GM19043 (cell line): Measurements from ENCODE around the gene PSMB5.

ENCODE experiments used
- ATAC-seq: cut with Tn5 transposase; IDR thresholded peaks from one replicate; pipeline ENCODE4 v1.9.1; 2021; ENCODE audit warnings: low read depth; ENCODE audit not compliant: unreplicated experiment

PSMB5 gene

DNA sequence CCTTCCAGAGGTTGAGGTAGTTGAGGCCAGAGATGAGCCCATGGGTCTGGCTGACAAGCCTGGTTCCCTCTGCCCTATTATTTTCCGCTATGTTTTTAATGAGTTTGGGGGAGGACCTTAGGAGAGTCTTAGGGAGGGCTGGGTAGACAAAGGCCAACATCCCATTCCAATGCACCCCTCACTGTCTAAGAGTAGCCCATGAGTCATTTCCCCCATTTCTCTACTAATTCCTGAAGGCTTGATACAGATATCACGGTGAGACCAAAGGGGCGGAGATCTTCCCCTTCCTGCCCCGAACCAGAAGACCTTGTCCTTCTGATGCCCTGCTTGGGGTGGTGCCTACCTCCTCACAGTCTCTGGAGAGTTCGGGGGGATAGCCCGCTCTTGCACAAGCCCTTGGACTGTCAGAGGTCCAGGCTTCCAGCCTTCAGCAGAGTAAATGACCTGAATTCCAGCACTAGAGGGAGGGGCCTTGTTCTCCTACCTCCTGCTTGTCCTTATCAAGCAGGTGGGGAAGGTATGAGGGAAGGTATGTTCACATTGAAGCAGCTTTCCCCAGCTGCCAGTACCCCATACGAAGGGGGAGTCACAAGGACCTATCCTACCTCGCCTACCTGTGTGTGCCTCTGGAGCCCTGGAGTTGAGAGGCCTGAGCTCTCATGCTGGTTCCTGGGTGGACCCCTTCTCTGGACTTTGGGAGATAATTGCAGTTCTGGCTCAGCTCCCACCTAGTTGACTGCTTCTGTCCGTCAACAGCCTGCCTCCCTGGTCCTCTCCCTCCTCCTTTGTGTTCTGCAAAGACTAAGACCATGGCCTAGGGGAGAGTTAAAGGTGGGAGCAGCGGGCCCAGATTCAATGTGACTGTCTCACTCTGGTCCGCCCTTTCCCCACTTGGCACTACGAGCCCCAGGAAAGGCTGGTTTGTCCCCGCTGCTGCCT, 11.0 kb upstream of the PSMB5 start:
- ATAC-seq = no peak

DNA sequence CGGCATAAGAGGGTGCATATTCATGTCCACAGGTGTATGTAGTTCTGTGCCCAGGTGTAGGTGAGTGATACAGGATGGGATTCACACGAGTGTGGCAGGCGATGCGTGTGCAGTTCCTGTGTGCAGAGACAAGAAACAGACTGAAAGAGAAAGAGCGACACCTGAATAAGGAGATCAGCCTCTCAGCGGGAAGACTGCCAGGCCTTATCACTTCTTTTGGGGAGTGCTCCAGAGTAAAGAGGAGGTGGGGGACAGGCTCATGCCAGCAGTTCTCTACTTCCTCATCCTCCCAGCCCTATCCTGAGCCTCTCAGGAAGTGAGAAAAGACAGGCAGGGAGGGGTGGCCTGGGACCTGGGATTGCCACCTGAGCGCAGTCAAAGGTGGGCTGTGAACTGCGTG, 10.1 kb upstream of the PSMB5 start:
- ATAC-seq = no peak

DNA sequence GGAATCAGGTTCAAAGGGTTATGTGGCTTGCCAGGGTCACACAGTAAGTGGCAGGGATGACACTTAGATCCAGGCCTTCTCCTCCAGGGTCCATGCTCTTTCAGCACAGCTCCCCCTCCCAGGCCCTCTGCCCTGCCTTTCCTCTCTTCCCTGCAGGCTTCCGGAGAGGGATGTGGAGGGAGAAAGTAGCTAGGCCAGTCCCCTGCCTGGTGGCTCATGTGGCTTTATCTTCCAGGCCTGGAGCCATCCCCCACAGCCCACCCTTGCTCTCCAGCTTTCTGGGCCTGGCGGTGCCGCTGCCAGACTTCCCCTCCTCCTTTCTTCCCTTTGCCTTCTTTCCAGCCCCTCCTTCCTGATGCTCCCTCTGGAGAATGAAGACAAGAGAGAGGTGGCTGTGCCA, 9.1 kb upstream of the PSMB5 start:
- ATAC-seq = no peak

DNA sequence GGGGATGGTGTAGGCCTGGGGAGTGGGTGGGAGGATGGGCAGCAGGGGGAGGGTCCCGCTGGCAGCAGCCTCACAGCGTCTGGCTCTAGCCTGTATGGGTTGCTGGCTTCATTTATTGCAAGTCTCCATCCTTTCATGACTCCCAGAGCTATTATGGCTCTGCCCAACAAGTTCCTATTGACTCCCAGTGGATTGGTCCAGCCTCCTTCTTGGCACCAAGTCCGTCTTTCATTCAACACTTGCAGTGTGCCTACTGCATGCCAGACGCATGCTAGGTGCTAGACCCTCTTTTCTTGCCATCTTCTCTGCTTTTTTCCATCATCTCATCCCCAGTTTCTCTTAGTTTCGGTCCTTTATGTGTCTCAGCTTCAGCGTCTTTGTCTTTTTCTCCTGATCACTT, 8.4 kb upstream of the PSMB5 start:
- no peak for ATAC-seq

DNA sequence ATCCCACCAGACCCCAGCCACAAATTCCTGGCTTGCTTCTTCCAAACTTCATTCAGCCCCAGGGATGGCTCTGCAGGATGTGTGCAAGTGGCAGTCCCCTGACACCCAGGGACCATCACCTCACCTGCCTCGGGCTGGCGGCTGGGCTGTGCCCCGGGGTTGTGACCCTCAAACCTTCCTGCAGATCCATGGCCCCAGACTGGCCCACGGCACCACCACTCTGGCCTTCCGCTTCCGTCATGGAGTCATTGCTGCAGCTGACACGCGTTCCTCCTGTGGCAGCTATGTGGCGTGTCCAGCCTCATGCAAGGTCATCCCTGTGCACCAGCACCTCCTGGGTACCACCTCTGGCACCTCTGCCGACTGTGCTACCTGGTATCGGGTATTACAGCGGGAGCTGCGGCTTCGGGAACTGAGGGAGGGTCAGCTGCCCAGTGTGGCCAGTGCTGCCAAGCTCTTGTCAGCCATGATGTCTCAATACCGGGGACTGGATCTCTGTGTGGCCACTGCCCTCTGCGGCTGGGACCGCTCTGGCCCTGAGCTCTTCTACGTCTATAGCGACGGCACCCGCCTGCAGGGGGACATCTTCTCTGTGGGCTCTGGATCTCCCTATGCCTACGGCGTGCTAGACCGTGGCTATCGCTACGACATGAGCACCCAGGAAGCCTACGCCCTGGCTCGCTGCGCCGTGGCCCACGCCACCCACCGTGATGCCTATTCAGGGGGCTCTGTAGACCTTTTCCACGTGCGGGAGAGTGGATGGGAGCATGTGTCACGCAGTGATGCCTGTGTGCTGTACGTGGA, 7.7 kb upstream of the PSMB5 start, which contains the start of gene PSMB11:
Gene PSMB11, plus strand, starts transcription at position 51 of the 804 bp plus-strand sequence. Its CDS starts 14 bp downstream, at position 65.
- no peak for ATAC-seq

DNA sequence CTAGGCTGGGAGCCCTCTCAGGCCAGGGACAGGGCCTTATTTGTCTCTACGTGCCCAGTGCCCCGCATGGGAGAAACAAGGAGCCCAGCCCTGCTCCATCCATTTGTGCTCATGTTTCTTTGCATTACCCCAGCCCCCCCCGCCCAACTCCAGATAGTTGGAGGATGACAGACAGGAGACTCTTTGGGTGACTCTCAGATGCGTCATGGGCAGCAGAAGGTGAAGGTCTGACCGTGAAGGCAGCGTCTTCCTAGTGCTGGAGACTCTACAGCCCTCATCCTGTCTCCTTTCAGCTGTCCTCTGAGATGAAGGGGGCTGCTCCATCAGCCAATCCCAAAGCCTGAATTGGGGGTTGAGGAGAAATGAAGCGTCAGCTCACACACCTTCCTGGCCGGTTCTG, 7.0 kb upstream of the PSMB5 start:
- no peak for ATAC-seq

DNA sequence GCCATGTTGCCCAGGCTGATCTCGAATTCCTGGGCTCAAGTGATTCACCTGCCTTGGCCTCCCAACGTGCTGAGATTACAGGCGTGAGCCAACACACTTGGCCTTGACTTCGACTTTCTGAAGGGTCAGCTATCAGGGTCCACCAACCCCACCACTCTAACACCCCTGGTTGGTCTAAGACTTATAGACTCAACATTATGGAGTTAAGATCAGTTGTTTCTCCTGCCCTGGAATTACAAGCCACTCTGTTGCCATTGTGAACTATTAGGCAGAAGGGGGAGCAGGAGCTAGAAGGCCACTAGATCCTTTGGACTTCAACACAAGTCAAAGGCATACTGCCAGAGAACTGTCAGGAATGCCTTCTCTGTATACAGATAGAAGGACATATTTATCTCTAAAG, 5.4 kb upstream of the PSMB5 start:
- ATAC-seq = no peak

DNA sequence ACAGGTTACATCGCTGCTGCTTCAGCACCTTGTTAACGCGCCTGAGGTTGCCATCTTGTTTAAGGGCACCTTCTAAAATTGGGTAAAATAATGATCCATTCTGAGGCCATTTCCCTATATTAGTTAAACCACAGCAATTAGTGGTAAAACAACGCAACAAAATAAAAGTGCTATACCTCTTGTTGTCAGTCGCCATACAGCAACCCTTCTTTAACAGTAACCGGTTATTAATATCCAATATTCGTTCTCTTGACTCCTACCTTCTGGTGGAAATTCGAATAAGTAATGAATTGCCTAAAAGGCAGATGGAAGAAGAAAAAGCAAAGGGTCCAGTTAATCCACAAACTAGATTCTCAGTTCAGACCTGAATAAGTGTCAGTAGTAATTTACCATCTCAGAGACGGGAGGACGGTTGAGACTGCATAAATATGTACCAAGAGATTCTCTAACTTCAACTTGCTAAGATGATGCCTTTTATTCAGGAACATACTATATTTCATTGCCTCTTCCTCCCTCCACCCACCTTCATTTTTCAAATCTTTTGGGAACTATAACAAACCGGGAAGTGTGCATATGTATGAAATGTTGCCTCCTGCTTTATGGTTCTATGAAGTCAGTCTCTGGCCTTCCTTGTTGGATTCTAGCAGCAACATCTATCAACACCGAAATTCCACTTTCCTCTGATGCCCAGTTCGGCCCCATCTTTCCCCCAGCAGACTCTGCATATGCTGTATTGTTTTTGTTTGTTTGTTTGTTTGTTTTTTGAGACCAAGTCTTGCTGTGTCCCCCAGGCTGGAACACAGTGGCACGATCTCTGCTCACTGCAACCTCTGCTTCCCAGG, 824 bp upstream of the PSMB5 start:
- no peak for ATAC-seq

DNA sequence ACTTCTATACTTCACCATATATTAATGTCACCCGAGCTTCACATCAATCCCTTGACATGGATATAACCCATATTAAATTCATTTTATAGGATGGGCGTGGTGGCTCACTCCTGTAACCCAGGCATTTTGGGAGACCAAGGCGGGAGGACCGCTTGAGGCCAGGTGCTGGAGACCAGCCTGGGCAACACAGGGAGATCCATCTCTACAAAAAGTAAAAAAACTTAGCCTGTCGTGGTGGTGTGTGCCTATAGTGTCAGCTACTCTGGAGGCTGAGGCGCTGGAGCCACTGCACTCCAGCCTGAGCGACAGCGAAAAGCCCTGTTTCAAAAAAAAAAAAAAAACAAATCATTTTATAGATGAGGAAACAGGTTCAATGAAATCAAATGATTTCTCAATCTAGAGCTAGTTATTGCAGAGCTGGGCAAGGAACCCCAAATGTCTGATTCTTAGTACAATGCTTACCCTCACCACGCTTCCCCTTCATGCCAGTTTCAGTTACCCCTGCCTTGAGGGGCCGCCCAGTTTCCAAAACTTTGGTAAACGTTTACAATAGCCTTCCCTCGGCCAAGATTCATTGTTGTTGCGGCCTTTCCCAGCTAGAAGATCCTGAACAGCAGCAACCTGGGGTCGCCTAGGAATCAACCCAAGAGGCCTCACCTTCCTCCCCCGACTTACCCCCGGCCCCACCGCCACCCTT, 751 bp downstream of the PSMB5 start:
- no peak for ATAC-seq

DNA sequence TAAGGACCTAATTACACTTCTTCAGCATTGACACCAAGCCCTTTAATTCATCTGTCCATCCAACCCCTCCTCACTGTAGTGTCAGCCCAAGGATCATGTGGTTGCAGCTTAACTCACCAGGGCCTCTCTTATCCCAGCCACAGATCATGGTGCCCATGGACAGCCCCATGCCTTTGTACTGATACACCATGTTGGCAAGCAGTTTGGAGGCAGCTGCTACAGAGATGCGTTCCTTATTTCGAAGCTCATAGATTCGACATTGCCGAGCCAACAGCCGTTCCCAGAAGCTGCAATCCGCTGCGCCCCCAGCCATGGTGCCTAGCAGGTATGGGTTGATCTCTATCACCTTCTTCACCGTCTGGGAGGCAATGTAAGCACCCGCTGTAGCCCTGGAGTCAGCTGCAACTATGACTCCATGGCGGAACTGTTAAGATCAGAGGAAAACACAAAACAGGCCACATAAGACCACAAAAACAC, 1.4 kb downstream of the PSMB5 start:
- ATAC-seq = no peak

DNA sequence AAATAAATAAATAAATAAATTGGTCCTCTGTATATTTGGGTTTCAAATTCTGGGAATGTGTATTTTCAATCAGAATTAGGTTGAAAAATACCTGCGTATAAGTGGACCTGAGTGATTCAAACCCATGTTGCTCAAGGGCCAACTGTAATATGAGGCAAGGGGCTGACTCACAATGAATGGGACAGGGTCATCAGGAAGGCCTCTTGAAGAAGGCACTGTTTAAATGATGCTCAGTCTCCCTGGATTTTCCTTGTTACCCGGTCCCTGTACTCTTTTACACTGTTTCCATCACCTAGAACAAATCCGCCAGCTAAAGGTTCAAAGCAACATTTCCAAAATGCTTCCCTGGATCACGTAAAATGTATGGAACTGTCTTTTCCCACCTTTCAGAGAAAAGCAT, 3.8 kb downstream of the PSMB5 start:
- ATAC-seq = no peak

DNA sequence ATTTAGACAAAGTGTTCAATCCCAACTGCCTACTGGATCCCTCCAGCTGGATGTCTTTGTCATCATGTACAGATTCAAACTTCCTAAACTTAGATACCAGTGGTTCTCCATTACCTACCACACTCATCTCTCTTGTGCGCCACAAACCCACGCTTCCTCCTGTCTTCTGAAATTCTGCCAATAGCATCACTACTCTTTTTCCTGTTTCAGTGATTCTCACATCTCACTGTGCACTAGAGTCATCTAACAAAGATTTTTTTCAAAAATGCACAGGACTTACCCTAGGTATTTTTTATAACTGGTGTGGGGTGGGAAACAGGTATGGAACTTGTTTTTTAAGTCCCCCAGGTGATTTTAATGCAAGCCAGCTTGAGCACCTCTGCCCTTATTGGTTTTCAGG, 5.9 kb downstream of the PSMB5 start:
- no peak for ATAC-seq

DNA sequence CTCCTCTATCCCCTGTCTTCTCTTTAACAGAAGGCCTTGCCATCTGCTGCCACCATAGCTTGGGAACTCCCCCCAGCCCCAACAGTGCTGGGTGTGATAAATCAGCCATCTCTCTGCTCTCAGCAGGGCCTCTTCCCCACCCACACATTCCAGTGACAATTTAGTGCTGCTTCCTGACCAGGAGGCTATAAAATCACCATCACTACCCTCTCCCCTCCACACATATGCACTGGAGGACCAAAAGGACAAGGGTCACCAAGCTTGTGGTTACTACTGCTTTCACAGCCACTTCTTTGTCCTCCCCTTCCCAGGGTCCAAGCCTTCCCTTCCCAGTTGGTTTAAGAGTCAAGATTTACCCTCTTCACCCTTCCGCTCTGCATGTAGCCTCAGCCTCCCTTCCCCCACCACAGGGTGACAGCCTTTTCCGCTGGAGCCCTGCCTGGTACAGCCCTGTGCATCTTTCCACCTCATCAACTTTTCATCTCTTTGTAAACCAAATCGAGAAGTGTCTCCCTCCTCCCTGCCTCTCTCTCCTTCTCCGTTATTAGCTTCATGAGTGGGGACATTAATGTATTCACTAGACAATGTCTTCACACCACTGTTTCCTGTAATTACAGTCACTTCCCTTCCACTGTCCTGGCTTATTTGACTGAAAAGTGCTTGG, 9.4 kb downstream of the PSMB5 start:
- ATAC-seq = no peak

DNA sequence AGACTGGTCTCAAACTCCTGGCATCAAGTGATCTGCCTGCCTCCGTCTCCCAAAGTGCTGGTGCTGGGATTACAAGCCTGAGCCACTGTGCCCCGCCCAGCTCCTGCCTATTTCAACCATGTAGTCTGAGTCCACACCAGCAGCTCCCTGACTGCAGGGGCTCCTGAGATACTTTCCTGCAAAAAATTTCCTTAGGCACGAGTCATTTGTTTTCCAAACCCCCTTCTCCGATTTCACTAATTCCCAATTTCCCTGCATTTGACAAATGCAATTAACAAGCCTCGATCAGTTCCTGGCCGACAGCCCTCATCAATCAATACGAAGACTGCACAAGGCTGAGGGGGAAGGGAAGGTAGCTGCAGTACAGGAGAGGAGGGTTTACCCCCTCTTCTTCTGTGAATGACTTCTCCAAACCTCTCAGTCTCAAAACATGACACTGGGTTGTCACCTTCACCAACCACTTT, 10.1 kb downstream of the PSMB5 start:
- no peak for ATAC-seq

DNA sequence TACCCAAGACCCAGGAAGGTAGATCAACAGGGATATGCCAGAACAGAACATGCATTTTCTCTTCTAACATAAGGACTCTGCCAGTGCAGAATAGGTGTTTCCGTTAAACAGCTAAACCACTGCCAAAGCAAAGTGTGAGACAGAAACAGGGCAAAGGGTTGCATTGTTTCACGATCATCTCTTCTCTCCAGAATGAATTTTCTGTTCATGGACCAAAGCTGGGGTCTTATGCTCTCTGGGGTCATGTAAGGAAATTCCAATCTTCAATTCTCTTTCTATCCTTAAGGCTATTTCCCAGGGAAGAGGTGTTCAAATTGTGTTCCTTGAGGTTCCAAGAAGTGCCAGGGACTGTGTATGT, 10.9 kb downstream of the PSMB5 start:
- ATAC-seq = no peak

DNA sequence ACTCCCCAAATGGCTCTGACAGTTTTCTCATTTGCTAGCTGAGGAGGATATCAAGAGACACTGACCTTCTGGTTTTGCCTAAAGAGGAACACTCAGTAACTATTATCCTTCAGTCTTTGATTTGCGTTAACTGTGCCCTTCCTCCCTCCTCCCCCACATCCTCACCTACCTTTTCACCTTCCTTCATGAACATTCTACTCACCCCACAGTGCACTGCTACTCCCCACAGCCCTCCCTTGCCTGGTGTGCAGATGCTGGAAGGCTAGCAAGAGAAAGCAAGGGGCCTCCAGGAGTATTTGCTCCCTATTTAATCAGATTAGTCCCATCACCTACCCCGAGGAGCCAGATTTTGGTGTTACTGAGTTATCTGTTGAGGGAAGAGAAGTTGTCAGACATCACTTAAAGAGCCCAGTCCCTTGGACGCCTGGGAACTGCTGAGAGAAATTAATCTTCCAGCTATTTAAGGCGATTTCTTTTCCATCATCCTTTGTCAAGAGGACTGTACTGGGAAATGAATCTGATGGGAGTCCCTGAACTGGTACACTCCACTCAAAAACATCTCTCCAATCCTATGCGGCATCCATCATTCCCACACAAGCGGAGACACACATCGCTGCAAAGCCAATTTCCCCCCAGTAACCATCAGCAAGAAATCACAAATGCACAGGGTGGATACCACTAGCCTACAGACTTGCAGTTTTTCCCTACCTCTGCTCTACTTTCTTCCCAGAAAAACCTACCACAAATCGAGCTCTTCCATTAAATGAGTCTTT, 11.5 kb downstream of the PSMB5 start:
- no peak for ATAC-seq

DNA sequence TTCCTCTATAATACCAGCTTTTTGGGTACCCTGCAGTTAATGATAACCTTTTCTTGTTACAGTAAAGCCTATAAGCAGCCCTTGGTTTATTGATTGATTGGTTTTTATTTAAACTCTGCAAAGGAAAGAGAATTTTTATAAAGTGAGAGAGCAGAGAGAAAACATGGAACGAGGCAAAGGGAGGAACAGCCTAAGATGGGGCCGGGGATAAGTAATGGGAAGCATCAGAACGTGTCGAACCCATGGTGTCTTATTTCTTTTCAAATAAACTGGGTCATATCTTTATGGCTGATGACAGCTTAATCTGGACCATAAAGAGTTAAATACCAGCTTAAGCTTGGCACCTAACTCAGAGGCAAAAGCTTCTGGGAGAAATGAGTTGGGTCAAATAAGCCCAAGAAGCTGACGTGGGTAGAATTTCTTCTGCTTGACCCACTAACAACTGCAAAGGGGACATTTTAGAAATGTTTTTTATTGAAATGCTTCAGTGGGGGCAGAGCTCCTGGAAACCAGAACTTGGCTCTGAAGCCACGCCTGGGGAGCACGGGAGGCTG, 12.7 kb downstream of the PSMB5 start:
- no peak for ATAC-seq

DNA sequence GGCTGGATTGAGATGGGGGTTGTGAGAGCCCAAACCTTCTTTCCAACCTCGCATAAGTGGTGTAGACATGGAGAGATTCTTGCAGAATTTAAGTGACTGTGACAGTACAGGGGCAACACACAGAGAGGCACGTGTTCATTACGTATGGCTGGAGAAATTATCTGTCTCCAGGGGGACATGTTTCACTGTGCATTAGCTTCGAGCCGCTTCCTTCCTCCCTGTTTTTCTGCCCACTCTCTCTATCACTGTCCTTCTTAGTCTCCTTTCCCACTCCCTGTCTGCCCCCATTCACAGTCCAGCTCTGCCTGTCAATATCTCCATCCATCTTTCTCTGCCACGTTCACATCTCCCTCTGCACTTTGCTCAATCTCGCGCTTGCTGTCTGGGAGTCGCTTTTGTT, 13.3 kb downstream of the PSMB5 start:
- no peak for ATAC-seq
